GM19240 (cell line): ENCODE results near the gene BEX3.

Experiments used
- DNase-seq: peaks from one replicate; pipeline ENCODE4 v3.0.0; 2011; ENCODE audit warnings: low spot score; ENCODE audit not compliant: insufficient read length

Gene BEX3

DNA sequence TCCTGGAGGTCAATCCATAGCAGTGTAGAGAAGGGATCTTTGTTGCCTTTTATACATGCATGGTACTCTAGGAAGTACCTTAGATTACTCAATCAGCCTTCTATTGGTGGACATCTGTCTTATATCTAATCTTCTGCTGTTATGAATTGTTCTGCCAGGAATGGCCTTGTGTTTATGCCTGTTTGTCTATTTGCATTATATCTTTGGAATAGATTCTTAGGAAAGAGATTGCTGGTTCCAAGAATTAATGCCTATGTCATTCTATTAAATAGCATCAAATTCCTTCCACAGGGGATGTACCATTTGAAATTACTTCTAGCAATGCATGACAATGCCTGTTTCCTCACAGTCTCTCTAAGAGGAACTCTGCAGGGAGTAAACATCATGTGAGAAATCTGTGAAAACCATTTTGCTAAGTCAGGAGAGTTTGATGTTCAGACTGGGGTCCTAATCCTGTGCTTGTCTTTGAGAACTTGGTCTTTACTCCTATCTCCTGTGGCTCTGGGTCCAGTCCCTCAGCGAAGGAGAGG, 42.5 kb downstream of the BEX3 start:
- no peak for DNase-seq

DNA sequence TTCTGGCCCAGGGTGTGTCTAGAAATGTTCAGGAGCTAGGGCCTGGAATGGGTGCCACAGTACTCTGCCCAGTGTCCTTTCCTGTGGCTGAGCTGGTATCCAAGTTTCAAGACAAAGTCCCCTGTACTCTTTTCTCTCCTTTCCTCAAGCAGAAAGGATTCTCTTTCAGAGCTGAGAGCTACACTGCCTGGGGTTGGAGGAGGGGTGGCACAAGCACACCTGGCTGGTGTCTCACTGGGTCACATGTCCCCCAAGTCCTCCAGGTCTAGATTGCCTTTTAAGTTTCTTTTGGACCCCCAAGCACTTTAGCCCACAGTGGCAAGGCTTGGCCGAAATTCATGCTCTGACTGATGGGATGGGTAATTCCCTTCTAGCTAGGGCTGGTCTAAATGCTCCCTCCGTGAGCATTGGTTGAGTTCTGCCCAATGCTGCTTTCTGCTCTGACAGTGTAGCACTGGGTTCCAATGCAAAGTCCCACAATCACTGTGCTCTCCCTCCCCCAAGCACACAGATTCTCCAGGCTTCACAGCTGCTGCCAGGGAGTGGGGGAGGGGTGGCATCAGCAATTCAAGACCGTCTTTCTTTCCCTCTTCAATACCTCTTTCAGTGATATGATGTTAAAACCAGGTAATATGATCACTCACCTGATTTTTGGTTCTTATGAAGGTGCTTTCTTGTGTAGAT, 47.8 kb downstream of the BEX3 start:
- no peak for DNase-seq
